ENCODE measurements around the gene TNRC6B. TPM values are rescaled to one million over a fixed set of nuclear protein-coding genes. Genes with fewer than 3 reads are reported as not detected.

The TNRC6B gene
- total RNA-seq, 1 donor from 2014 or later, result 62.0 TPM

- Mint-ChIP-seq H3K4me3 (ENCODE audit: unreplicated experiment) (no peak overlapping the region), H3K36me3 (ENCODE audit: unreplicated experiment) (peaks cover 23% of the 10 kb centered on the region), H3K9me3 (ENCODE audit: unreplicated experiment) (peaks cover 9% of the 10 kb centered on the region), H3K27me3 (ENCODE audit: unreplicated experiment) (peaks cover 4% of the 10 kb centered on the region), H3K27ac (ENCODE audit: unreplicated experiment) (no peak overlapping the region), H3K4me1 (ENCODE audit: low read depth, unreplicated experiment) (no peaks in the 10 kb centered on the region)
- no peak for TF ChIP-seq CTCF (IDR thresholded peaks at IDR 0.05; ENCODE audit: partially characterized antibody, unreplicated experiment)
- no peak for DNase-seq
Observed at GRCh38 chr22:40263191-40263590, 85.5 kb downstream of the TNRC6B start.

GRCh38 chr22:40265783-40266182, 88.1 kb downstream of the TNRC6B start:
- Mint-ChIP-seq H3K27ac (ENCODE audit: unreplicated experiment) (no peak overlapping the region), H3K36me3 (ENCODE audit: unreplicated experiment) (peaks cover 23% of the 10 kb centered on the region)
- no peak for DNase-seq

GRCh38 chr22:40270031-40270430, 92.3 kb downstream of the TNRC6B start:
- Mint-ChIP-seq H3K4me1 (ENCODE audit: low read depth, unreplicated experiment) (no peaks in the 10 kb centered on the region), H3K4me3 (ENCODE audit: unreplicated experiment) (no peak overlapping the region), H3K36me3 (ENCODE audit: unreplicated experiment) (peaks cover 8% of the 10 kb centered on the region), H3K27ac (ENCODE audit: unreplicated experiment) (no peak overlapping the region), H3K27me3 (ENCODE audit: unreplicated experiment) (peaks cover 3% of the 10 kb centered on the region), H3K9me3 (ENCODE audit: unreplicated experiment) (peaks cover 7% of the 10 kb centered on the region)
- DNase-seq, result no peak
- TF ChIP-seq CTCF (IDR thresholded peaks at IDR 0.05; ENCODE audit: partially characterized antibody, unreplicated experiment), result no peak

More at GRCh38 chr22:40265783-40266182, 88.1 kb downstream of the TNRC6B start:
- no peak for TF ChIP-seq CTCF (IDR thresholded peaks at IDR 0.05; ENCODE audit: partially characterized antibody, unreplicated experiment)
- Mint-ChIP-seq H3K9me3 (ENCODE audit: unreplicated experiment) (peaks cover 9% of the 10 kb centered on the region), H3K4me1 (ENCODE audit: low read depth, unreplicated experiment) (no peaks in the 10 kb centered on the region), H3K27me3 (ENCODE audit: unreplicated experiment) (peaks cover 4% of the 10 kb centered on the region), H3K4me3 (ENCODE audit: unreplicated experiment) (no peak overlapping the region)

- no peak for DNase-seq
- H3K9me3 Mint-ChIP-seq (ENCODE audit: unreplicated experiment), result no peaks in the 10 kb centered on the region
- H3K4me3 Mint-ChIP-seq (ENCODE audit: unreplicated experiment), result no peak overlapping the region
- H3K27ac Mint-ChIP-seq (ENCODE audit: unreplicated experiment), result no peak overlapping the region
- no peak for TF ChIP-seq CTCF (IDR thresholded peaks at IDR 0.05; ENCODE audit: partially characterized antibody, unreplicated experiment)
- no peaks in the 10 kb centered on the region for H3K36me3 Mint-ChIP-seq (ENCODE audit: unreplicated experiment)
- H3K4me1 Mint-ChIP-seq (ENCODE audit: low read depth, unreplicated experiment), result no peaks in the 10 kb centered on the region
- no peaks in the 10 kb centered on the region for H3K27me3 Mint-ChIP-seq (ENCODE audit: unreplicated experiment)
Observed at GRCh38 chr22:40270748-40271373, 93.1 kb downstream of the TNRC6B start.

- Mint-ChIP-seq H3K9me3 (ENCODE audit: unreplicated experiment) (no peaks in the 10 kb centered on the region), H3K4me3 (ENCODE audit: unreplicated experiment) (no peak overlapping the region), H3K27me3 (ENCODE audit: unreplicated experiment) (no peaks in the 10 kb centered on the region), H3K4me1 (ENCODE audit: low read depth, unreplicated experiment) (no peaks in the 10 kb centered on the region), H3K36me3 (ENCODE audit: unreplicated experiment) (no peaks in the 10 kb centered on the region), H3K27ac (ENCODE audit: unreplicated experiment) (no peak overlapping the region)
- no peak for DNase-seq
- TF ChIP-seq CTCF (IDR thresholded peaks at IDR 0.05; ENCODE audit: partially characterized antibody, unreplicated experiment), result no peak
Observed at GRCh38 chr22:40271440-40271839, 93.7 kb downstream of the TNRC6B start.

All from glutamatergic neuron (in vitro differentiated cells).